ENCODE results near the gene NT5C1B.

NT5C1B gene

DNA sequence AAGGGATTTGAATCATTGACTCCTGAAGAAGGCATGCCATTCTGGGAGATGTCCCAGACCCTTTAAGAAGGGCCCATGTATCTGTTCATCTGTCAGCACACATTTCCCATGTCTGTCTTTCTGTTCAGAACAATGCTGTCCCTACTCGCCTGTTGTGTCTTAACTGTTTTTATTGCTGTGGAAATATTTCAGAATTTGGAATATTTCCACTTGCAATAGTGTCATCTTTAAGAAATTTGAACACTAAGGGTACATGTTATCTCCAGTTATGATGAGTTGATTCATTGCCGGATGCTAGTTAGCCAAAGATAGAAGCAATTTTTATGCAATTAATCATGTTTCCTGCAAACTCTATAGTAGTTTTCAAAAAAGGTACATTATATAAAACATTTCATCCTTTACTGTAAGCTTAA, 36.9 kb upstream of the NT5C1B start:
- no peak overlapping the region for H3K4me3 ChIP-seq (ENCODE audit: control insufficient read depth, low read depth, low read length)
- DNase-seq (ENCODE audit: low read depth) = peak; percentile 60
- TF ChIP-seq, protein P1, sequence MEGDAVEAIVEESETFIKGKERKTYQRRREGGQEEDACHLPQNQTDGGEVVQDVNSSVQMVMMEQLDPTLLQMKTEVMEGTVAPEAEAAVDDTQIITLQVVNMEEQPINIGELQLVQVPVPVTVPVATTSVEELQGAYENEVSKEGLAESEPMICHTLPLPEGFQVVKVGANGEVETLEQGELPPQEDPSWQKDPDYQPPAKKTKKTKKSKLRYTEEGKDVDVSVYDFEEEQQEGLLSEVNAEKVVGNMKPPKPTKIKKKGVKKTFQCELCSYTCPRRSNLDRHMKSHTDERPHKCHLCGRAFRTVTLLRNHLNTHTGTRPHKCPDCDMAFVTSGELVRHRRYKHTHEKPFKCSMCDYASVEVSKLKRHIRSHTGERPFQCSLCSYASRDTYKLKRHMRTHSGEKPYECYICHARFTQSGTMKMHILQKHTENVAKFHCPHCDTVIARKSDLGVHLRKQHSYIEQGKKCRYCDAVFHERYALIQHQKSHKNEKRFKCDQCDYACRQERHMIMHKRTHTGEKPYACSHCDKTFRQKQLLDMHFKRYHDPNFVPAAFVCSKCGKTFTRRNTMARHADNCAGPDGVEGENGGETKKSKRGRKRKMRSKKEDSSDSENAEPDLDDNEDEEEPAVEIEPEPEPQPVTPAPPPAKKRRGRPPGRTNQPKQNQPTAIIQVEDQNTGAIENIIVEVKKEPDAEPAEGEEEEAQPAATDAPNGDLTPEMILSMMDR (IDR thresholded peaks at IDR 0.05; ENCODE audit: control insufficient read depth, insufficient read depth, low read depth, low read length, missing control alignments) = no peak

DNA sequence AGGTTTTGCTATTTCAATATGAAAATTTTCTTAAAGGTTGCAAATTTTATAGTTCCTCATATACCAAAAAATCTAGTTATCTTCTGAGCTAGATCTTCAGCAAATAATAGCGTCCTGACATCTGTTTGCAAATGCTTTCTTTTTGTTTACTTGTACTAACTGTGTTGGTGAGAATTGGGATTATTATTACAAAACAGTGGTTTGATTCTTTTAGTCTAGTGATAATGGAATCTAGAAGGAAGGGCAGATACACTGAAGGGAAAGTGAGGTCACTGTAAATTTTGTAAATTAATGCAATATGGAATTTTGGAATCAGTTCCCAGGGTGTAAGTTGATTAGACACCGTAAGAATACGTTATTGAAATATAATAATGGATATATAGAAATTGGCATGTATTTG, 36.2 kb upstream of the NT5C1B start:
- TF ChIP-seq, protein P1 (IDR thresholded peaks at IDR 0.05; ENCODE audit: control insufficient read depth, insufficient read depth, low read depth, low read length, missing control alignments) = no peak
- no peak for DNase-seq (ENCODE audit: low read depth)
- H3K4me3 ChIP-seq (ENCODE audit: control insufficient read depth, low read depth, low read length) = no peak overlapping the region

DNA sequence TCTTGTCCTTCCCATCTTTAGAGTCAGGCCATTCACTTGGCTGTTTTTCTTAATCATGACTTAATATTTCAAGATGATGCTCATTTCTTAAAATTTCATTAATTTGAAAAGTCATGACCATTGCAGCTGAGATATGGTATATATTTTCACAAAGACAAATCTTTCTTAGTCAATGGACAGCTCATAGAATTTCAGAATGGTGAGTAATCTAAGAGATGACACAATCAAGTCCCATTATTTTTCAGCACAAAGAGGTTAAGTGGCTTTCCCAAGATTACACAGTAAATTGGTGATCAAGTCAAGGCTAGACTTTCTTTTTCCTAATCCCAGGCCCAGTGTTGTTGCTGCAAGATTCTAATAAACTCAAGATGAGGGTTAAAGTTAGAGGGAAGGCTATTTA, 34.4 kb upstream of the NT5C1B start:
- TF ChIP-seq, protein P1 (IDR thresholded peaks at IDR 0.05; ENCODE audit: control insufficient read depth, insufficient read depth, low read depth, low read length, missing control alignments) = no peak
- no peak overlapping the region for H3K4me3 ChIP-seq (ENCODE audit: control insufficient read depth, low read depth, low read length)
- DNase-seq (ENCODE audit: low read depth) = peak; percentile 50

DNA sequence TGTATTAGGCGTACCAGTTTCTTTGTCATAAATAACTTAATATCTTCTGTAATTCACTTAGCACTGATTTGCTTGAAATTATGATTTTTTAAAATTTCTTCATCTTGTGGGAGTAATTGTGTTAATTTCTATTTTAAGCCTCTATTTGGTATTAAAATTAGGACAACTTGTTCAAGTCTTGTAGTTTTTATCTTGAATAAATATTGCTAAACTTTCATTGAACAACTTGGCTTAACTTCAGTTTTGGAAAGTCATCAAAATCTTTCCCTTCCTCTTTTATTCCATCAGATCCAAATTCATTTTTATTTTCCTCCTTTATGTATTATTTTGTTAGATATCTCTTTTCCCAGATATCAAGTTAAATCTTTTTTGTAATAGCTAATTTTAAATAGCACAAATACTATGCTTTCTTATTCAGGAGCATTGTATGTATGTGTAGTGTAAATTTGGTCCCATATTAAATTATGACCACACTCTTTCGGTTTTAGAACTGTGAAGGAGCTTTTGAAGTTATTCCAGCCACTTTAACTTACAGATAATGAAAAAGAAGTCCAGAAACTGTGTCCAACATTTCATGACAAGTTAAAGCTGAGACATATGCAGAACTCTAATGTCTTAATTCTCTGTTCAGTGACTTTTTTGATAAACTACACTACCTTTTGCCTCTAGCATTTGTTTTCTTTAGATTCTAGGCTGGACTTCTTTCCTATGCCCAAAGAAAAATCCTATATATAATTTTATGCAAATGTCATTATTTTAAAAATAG, 31.7 kb upstream of the NT5C1B start:
- TF ChIP-seq, protein P1 (IDR thresholded peaks at IDR 0.05; ENCODE audit: control insufficient read depth, insufficient read depth, low read depth, low read length, missing control alignments) = no peak
- H3K4me3 ChIP-seq (ENCODE audit: control insufficient read depth, low read depth, low read length) = no peak overlapping the region
- no peak for DNase-seq (ENCODE audit: low read depth)

DNA sequence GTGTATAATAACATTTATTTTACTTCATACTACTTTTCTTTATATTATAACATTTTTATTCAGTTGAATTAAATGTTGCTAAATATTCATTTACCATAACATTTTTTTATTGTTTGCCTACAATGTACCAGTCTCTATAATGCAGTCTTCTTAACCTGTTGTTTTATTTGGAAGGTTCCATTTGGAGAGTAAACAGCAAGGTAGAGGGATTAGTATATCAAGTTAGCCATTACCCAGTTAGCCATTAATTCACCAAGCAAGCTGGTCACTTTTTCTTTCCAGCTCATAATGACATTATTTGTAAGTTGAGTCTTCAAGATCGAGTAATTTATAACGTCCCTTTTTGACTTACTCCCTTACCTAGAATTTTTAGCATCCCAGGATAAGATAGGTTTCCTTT, 29.7 kb upstream of the NT5C1B start:
- no peak overlapping the region for H3K4me3 ChIP-seq (ENCODE audit: control insufficient read depth, low read depth, low read length)
- no peak for DNase-seq (ENCODE audit: low read depth)
- TF ChIP-seq, protein P1 (IDR thresholded peaks at IDR 0.05; ENCODE audit: control insufficient read depth, insufficient read depth, low read depth, low read length, missing control alignments) = no peak

DNA sequence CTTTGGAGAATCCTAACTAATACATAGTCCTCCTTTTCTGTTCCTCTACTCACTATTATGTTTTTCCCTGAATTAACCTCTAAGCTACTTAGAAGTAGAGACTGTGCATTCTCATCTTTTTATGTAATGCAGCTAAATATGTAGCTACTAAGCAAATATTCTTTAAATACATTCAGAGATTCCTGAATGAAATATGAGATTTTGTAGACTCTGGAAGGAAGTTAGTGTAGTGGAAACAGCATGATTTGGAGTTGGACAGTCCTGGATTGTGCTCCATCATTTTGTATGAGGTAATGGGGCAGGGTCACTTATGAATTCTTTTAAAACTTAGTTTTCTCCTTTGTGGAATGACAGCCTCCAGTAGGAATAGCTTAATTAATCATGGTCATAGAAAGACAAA, 24.7 kb upstream of the NT5C1B start:
- no peak overlapping the region for H3K4me3 ChIP-seq (ENCODE audit: control insufficient read depth, low read depth, low read length)
- TF ChIP-seq, protein P1 (IDR thresholded peaks at IDR 0.05; ENCODE audit: control insufficient read depth, insufficient read depth, low read depth, low read length, missing control alignments) = no peak
- no peak for DNase-seq (ENCODE audit: low read depth)
